Stimulated activated CD4-positive, alpha-beta T cell treated with anti-CD3 and anti-CD28 coated beads, TNF-alpha, amount 100 ng/mL, for 24 hours (primary cell): ENCODE results near the gene KCNC2.
"Not testable (repeated sequence)": the region's sequence is repeated elsewhere in the genome, so short reads cannot be mapped to it uniquely, and the experiment has no call there.

ENCODE experiments used
- DNase-seq, 3 experiments: peaks; one replicate each; pipeline ENCODE4 v3.0.0-alpha.2; 2020; ENCODE audit warnings: low read depth in 3 of 3

KCNC2 gene

GRCh38 chr12:75209812-75210138 is at the start of gene KCNC2:
Gene KCNC2, minus strand, starts transcription at chr12:75209839.
- DNase-seq = no peak

GRCh38 chr12:75259143-75259542 is 49.5 kb upstream of the KCNC2 start:
- DNase-seq = no peak

DNA sequence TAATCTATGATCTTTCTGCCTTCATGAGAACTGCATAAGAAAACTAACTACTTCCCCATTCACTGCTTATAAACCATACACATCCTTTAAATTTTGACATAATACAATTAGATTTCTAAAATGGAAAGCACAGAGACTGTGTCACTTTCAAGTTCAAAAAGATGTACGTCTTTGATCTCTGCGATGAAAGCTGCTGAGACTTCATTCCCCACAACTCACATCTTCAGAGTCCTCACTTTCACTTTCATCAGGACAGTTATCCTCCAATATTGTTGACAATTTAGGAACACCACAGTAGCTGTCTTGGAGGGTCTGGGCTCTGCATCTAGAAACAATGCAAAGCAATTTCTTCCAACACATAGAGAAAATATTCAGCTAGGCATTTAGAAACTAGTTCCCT is 47.9 kb upstream of the KCNC2 start:
- no peak for DNase-seq

- no peak for DNase-seq
These were observed 35.5 kb upstream of the KCNC2 start for GRCh38 chr12:75245108-75245507.

- DNase-seq = no peak
These were observed 30.3 kb upstream of the KCNC2 start for GRCh38 chr12:75239987-75240386.

GRCh38 chr12:75236206-75236605 is 26.6 kb upstream of the KCNC2 start:
- no peak for DNase-seq

DNA sequence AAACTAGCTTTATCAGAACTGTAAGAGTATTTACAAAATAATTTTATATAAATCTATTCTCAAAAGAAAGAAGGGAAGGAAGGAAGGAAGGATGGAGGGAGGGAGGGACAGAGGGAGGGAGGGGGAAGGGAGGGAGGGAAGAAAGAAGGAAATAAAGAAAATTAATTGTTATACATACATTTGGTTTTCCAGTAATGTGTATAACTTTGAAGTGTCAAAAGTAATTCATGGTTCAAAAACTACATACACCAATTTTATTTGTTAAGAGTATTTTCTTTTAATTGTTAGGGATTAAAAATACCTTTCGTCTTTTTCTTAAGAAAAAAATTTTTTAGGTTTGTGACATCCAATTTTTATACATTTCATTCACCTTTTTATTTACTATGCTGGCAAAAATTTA is 17.5 kb upstream of the KCNC2 start:
- no peak for DNase-seq

DNA sequence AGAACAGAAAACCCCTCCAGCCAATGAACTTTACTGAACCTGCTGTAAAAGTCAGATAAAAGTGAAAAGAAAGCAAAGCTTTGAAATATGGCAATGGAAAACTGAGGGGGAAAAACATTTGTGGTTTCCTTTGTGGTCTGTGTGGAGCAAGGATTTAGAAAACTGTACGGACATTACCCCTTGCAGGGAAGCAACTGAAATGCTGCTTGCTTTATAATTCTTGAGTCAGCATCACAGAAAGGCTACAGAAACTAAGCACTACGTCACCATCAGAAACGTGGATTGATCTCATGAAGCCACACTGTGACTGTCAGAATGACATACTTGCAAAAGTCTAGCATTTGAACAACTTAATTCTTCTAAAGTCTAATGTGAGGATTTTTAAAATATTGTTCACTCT is 2.4 kb upstream of the KCNC2 start:
- DNase-seq = no peak

DNA sequence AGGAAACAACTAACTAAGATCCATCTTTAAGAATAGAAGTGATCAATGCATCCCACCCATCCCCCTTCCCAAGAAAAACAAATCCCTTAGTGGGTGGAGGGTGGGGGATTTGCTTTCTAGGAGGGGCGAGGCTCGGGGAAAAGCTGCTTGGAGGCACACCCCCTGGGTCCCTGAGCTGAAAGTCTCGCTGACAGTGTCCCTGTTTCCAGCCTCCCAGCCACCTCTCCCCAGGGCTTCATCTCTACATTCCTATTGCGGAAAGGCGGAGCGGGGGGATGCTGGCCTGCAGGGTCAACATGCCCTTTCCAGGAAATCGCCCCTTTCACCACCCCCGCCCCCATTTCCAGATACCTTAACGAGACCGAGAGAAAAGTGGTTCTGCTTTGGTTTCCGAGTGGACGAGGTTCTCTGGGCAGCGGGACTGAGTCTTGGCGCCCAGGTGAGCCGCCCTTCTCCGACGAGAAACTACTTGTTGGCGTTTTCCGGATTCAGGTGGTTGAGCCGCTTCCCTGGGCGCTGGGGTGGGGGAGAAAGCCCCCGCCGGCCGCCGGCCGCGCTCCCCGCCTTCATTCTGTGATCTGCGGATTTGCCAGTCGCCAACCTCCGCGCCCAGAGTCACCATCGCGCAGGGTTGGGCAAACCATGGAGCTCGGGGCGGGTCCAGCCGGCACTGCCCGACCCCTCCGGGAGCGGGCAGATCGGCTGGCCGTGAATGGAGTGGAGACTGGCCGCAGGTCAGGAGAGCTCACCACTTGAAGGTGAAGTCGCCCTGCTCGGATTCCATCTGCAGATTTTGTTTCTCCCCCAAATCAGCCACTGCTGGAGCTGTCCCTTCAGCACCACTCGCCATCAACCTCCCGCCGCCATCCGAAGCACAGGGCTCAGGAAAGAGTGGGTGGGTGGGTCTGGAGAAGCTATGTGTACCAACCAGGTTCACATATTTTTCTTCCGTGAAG is 505 bp downstream of the KCNC2 start:
- no peak for DNase-seq

DNA sequence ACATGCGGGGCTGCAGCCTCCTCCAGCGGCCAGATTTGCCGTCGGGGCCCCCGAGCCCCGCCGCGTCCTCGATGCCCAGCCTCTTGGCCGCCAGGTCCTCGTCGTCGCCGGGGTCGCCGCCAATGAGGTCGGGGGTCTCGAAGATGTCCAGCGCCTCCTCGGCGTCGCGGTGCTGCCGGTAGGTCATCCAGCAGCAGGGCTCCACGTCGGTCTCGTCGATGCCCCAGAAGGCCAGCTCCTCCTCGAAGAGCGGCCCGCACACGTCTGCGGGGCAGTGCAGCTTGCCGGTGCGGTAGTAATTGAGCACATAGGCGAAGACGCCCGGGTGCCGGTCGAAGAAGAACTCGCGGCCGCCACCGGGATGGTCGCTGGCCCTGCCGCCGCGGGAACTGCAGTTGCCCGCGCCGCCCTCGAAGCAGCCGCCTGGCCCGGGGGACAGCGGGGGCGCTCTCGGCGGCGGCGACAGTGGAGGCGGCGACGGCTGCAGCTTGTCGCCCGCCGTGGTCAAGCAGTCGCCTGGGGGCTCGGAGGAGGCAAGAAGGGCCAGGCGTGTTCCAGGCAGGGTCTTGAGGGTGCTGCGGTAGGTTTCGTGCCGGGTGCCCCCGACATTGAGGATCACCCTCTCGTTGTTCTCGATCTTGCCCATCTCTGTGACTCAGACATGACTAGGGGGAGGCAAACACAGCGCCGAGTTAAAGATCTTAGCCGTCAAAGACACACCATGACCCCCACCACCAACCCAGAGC is 2.1 kb downstream of the KCNC2 start:
- no peak for DNase-seq

- no peak for DNase-seq
These were observed 4.1 kb downstream of the KCNC2 start for GRCh38 chr12:75205558-75205957.

- DNase-seq = no peak
These were observed 12.8 kb downstream of the KCNC2 start for GRCh38 chr12:75196865-75197264.

- DNase-seq = no peak
These were observed 13.2 kb downstream of the KCNC2 start for GRCh38 chr12:75196408-75196807.

DNA sequence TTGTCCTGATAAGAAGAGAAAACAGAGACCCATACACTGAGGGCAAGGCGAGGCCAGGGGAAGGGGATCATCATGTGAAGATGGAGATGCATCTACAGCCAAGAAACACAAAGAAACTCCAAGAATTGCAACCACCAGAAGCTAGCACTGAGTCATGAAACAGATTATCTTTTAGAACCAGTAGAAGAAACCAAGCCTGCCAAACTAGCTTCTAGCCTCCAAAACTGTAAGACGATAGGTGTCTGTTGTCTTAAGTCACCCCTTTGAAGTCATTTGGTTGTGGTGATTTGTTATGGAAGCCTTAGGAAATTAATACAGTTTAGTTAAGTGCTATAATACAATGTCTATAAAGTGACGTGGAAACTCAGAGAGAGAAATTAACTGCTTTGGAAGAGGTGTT is 15.4 kb downstream of the KCNC2 start:
- DNase-seq = no peak

DNA sequence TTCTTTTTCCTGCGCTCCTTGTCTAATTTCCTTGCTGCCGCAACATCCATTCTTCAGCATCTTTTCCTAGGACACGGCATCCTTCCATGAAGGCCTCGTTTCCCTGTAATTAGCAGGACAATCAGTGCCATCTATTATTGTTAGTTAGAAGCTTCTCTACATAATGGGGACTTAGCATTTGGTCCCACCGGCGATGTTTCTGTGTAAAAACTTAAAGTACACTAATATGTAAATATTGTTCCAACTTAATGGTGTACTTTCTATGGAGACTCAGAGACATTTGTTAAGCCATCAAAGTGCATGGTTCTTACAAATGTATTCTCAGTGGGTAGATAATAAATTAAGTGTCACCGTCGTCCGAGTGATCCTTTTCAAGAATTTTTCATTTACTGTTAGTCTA is 17.4 kb downstream of the KCNC2 start:
- no peak for DNase-seq

GRCh38 chr12:75190846-75191245 is 18.8 kb downstream of the KCNC2 start:
- no peak for DNase-seq

- DNase-seq = not testable (repeated sequence)
These were observed 23.8 kb downstream of the KCNC2 start for GRCh38 chr12:75185881-75186280.

- DNase-seq = no peak
These were observed 25.1 kb downstream of the KCNC2 start for GRCh38 chr12:75184516-75184915.

GRCh38 chr12:75183967-75184366 is 25.7 kb downstream of the KCNC2 start:
- no peak for DNase-seq

DNA sequence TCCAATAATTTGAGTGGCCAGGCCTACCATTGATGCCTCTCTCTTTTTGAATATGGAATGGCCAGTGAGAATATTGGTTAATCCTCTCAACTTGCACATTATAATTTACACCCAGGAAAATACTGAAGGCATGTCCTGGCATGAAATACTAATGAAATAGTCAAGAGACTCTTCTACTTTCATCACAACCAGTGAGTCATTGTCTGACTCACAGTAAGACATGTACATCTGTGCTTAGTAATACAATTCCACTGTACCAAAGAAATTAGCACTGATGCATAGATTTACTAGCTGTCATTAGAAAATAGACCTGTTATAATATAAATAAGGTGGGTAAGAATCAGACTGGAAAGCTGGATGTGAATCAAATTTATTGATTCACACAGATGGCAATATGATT is 31.6 kb downstream of the KCNC2 start:
- no peak for DNase-seq

DNA sequence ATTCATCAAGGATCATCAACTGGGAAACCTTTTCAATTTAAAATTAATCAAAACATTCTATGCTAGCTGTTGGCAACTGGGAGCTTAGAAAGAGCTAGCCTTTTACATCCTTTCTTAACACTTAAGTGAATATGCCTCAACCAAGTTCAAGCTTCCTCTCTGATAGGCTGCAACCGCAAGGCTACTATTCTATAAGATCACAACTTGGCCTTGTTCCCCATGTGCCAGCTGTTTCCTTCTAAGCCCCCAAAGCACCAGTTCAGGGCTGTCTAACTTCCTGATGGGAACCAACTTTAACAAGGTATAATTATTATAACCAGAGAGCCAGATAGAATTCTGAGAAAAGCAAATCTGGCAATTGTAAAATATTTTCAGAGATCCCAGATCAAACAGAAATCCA is 37.0 kb downstream of the KCNC2 start:
- DNase-seq = no peak

DNA sequence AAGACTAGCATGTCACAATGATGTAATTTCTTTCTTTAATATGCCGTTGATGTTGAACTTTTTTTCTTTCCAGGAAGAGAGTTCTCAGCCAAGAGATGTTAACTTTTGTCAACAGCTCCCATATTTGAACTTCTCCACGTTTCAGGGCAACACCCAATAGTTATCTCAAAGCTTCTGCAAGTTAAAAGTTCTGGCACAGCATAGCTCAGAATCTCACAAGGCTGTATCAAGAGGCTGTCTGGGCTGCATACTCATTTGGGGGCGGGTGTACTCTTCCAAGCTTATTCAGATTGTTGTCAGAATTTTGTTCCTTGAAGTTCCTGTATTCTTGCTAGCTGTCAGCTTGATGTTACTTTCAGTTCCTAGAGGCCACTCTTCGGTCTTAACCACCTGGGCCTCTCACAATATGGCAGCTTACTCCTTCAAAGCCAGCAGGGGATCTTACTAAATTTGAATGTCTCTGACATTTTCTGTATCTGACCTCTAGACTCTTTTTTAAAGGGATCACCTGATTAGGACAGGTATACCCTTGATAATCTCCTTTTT is 38.9 kb downstream of the KCNC2 start:
- no peak for DNase-seq

- no peak for DNase-seq
These were observed 46.8 kb downstream of the KCNC2 start for GRCh38 chr12:75162845-75163244.
